ENCODE measurements around the gene FBXW9. TPM values are rescaled to one million over a fixed set of nuclear protein-coding genes. Genes with fewer than 3 reads are reported as not detected.
A peak's percentile ranks its signal among the peaks of the same experiment; 100 is the strongest.

FBXW9 gene
- total and polyA plus RNA-seq, 2 of the 13 experiments (the other 11 are each of a cell fraction or from before 2014, with no cell fraction given) = 5.7 to 6.1 TPM

GRCh38 chr19:12696366-12697335 is at the start of gene FBXW9 (continued):
- no peak for TF ChIP-seq KLF6 (CRISPR knock-in tag; IDR thresholded peaks at IDR 0.05)
- TF ChIP-seq WIZ (CRISPR knock-in tag; IDR thresholded peaks at IDR 0.05) = peak; percentile 87; the same call in 1 of the 2 replicates
- no peak for TF ChIP-seq ZNF564 (CRISPR knock-in tag; IDR thresholded peaks at IDR 0.05)
- no peak for TF ChIP-seq ETV6 (CRISPR knock-in tag; conservative IDR thresholded peaks at IDR 0.05)
- TF ChIP-seq PHF8 (CRISPR knock-in tag; IDR thresholded peaks at IDR 0.05) = peak; percentile 80
- TF ChIP-seq ZNF260 (CRISPR knock-in tag; IDR thresholded peaks at IDR 0.05; ENCODE audit: borderline replicate concordance, low read depth) = no peak
- TF ChIP-seq SIN3A (IDR thresholded peaks at IDR 0.05; ENCODE audit: borderline replicate concordance, low read depth, low read length) = peak; percentile 98
- peak; percentile 92 for TF ChIP-seq SIN3B (IDR thresholded peaks at IDR 0.05; ENCODE audit: low read length)
- peak; percentile 92 for TF ChIP-seq HBP1 (CRISPR knock-in tag; IDR thresholded peaks at IDR 0.05; ENCODE audit: low read depth)
- TF ChIP-seq ZSCAN31 (CRISPR knock-in tag; IDR thresholded peaks at IDR 0.05; ENCODE audit: low read depth) = peak; percentile 63; the same call in 1 of the 2 replicates
- TF ChIP-seq STAG1 (CRISPR knock-in tag; IDR thresholded peaks at IDR 0.05) = no peak
- peak; percentile 99 for TF ChIP-seq KAT8 (CRISPR knock-in tag; IDR thresholded peaks at IDR 0.05)
- no peak for TF ChIP-seq ZNF737 (CRISPR knock-in tag; IDR thresholded peaks at IDR 0.05; ENCODE audit: borderline replicate concordance)
- 0 out of 2 replicates have a peak, but pooled peaks have one; percentile 64 for TF ChIP-seq MAF1 (CRISPR knock-in tag; IDR thresholded peaks at IDR 0.05; ENCODE audit: borderline replicate concordance)
- TF ChIP-seq NKX3-1 (CRISPR knock-in tag; IDR thresholded peaks at IDR 0.05) = peak; percentile 63; the same call in 1 of the 2 replicates
- TF ChIP-seq DRAP1 (CRISPR knock-in tag; IDR thresholded peaks at IDR 0.05) = peak; percentile 75
- no peak for TF ChIP-seq ETS1 (CRISPR knock-in tag; IDR thresholded peaks at IDR 0.05)
- TF ChIP-seq, protein P1, sequence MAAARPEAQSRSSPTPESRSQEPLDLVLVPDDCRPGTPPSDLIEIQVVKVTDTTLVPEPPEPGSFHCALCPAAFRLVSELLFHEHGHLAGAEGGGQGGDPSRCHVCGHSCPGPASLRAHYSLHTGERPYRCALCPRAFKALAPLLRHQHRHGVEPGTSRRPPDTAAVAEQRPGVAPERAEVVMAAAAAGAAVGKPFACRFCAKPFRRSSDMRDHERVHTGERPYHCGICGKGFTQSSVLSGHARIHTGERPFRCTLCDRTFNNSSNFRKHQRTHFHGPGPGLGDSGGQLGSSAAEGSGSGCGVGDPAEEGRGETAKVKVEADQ (CRISPR knock-in tag; IDR thresholded peaks at IDR 0.05; ENCODE audit: borderline replicate concordance) = peak; percentile 91
- TF ChIP-seq ZBTB4 (CRISPR knock-in tag; IDR thresholded peaks at IDR 0.05; ENCODE audit: borderline replicate concordance) = 0 out of 2 replicates have a peak, but pooled peaks have one; percentile 42
- TF ChIP-seq, protein P2, sequence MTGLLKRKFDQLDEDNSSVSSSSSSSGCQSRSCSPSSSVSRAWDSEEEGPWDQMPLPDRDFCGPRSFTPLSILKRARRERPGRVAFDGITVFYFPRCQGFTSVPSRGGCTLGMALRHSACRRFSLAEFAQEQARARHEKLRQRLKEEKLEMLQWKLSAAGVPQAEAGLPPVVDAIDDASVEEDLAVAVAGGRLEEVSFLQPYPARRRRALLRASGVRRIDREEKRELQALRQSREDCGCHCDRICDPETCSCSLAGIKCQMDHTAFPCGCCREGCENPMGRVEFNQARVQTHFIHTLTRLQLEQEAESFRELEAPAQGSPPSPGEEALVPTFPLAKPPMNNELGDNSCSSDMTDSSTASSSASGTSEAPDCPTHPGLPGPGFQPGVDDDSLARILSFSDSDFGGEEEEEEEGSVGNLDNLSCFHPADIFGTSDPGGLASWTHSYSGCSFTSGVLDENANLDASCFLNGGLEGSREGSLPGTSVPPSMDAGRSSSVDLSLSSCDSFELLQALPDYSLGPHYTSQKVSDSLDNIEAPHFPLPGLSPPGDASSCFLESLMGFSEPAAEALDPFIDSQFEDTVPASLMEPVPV (CRISPR knock-in tag; IDR thresholded peaks at IDR 0.05) = peak; percentile 78
